ENCODE data around the gene ACE. TPM values are rescaled to one million over a fixed set of nuclear protein-coding genes. Genes with fewer than 3 reads are reported as not detected.

ACE gene
- total and polyA plus RNA-seq, 2 experiments from 2014 or later: 0.82 to 9.1 TPM

DNA sequence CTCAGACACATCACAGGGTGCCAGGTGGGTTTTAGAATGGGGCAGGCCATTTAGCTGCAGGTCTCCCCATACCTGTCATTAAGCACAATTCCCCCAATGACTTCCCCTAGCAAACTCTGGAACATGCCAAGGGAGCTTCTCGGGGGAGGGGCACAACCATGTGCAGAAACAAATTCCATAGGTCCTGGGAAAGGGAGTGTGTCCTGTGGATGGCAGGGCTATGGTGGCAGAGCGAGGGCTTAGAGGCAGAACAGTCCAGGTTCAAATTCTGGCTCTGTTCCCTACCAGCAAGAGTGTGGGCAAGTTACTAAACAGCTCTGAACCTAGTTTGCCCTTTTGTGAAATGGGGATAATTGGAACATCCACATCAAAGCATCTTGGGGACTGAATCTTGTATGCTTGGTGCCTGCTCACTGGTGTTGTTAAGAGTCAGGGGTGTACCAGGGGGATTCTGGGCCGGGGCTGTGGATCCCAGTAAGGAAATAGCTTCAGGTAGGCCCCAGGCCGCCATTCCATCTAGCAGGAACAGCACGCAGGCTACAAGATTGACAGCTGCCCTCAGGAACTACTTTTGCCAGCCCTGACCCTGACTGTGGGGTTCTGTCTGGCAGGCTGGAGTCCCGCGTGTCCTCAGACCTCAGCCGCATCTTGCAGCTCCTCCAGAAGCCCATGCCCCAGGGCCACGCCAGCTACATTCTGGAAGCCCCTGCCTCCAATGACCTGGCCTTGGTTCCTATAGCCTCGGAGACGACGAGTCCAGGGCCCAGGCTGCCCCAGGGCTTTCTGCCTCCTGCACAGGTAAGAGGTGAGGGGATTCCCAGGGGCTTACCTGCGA, 67.8 kb downstream of the ACE start:
- TF ChIP-seq NANOG (IDR thresholded peaks at IDR 0.05; ENCODE audit: borderline replicate concordance) (no peak), STAT1 (IDR thresholded peaks at IDR 0.05; ENCODE audit: unreplicated experiment) (no peak), POLR2AphosphoS5 (IDR thresholded peaks at IDR 0.05; ENCODE audit: low read depth) (no peak), ZNF462 (CRISPR knock-in tag; IDR thresholded peaks at IDR 0.05) (no peak), JUNB (IDR thresholded peaks at IDR 0.05; ENCODE audit: unreplicated experiment) (no peak), REST (IDR thresholded peaks at IDR 0.05; ENCODE audit: unreplicated experiment) (no peak)
- DNase-seq (ENCODE audit: low spot score) (peak; percentile 21), ATAC-seq (no peak)
- H3K79me2 ChIP-seq (replicated peaks; ENCODE audit: insufficient read depth): 0 out of 2 replicates have a peak, but pooled peaks cover 2% of the 10 kb centered on the region
- no peaks in the 10 kb centered on the region for H3K36me3 ChIP-seq (ENCODE audit: insufficient read depth)
- H3K4me1 ChIP-seq (ENCODE audit: insufficient read depth): peaks cover 13% of the 10 kb centered on the region
- no peak overlapping the region for H3K4me3 ChIP-seq
- no peaks in the 10 kb centered on the region for H4K20me1 ChIP-seq (replicated peaks; ENCODE audit: insufficient read depth)
- Mint-ChIP-seq H3K9me3 (no peaks in the 10 kb centered on the region), H3K36me3 (ENCODE audit: low read depth) (no peaks in the 10 kb centered on the region), H3K4me3 (no peak overlapping the region), H3K27ac (no peak overlapping the region), H3K4me1 (peaks cover 20% of the 10 kb centered on the region), H3K27me3 (ENCODE audit: insufficient read depth, low read depth, poor library complexity) (peaks cover 12% of the 10 kb centered on the region)
- peaks cover 3% of the 10 kb centered on the region; the same call in 1 of the 2 replicates for H3K27me3 ChIP-seq (ENCODE audit: insufficient read depth)
- no peaks in the 10 kb centered on the region; the same call in 1 of the 2 replicates for H3F3A ChIP-seq (replicated peaks; ENCODE audit: low read depth)
- 0 out of 2 replicates have a peak overlapping the region, but pooled peaks have one; percentile 18 for H2AFZ ChIP-seq
- H3K4me2 ChIP-seq: no peak overlapping the region
- H3K9me2 ChIP-seq (ENCODE audit: insufficient read depth): no peaks in the 10 kb centered on the region
- no peak overlapping the region for H3K27ac ChIP-seq (ENCODE audit: low read depth)
